Measurements from ENCODE around the gene RFX2. TPM values are rescaled to one million over a fixed set of nuclear protein-coding genes. Genes with fewer than 3 reads are reported as not detected.
A peak's percentile ranks its signal among the peaks of the same experiment; 100 is the strongest.

The RFX2 gene
- total RNA-seq, 4 donors from 2014 or later = 25.5 to 49.9 (median 32.8) TPM

DNA sequence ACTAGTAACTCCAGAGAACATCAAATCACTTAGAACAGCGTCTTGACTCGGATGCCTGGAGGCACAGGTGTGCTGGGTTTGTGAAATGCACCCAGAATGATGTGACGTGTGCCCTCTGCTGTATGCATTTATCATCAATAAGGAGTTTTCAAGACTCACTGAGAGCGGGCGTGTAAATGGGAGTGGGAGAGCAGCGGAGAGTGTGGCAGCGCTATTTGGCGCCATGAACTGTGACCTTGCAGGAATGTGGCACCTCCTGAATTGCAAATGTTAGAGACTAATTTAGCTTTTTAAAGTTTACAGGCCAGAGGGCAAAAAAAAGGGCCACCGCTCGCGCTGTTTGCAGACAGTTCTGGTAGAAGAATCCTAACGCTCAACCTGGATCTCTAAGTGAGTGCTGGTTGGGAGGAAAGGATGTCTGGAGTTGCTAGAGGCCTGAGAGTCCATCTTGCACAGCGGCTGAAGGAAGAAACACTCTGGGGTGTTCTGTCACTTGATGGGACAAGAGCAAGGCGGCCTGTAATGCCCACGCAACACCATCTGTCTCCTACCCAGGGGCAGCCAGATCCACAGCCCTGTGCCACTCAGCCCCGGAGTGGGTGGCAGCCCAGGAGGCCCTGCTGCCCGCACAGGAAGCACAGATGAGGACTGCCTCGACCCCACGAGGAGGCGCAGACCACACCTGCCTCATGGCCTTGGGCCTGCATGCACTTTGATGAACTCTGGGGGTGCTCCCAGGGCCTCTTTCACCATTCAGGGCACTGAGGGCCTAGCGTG is 152.0 kb downstream of the RFX2 start:
- Histone ChIP-seq H3K4me3 (no peak overlapping the region), H3K27ac (replicated peaks in 1 of 4) (peak overlapping the region; percentile 79 to 85 (median 84)), H3K36me3 (no peaks in the 10 kb centered on the region), H3K9me3 (no peaks in the 10 kb centered on the region), H3K4me1 (peaks cover 97 to 100% (median 100%) of the 10 kb centered on the region in 4 donors), H3K27me3 (no peaks in the 10 kb centered on the region)
- no peak for DNase-seq (ENCODE audit: extremely low spot score)
- WGBS = 93% methylated on average over 12 of the region's 21 CpGs
- TF ChIP-seq EP300 (IDR thresholded peaks at IDR 0.05) = no peak
- TF ChIP-seq POLR2A (IDR thresholded peaks at IDR 0.05; ENCODE audit: low read depth) = no peak
- TF ChIP-seq POLR2AphosphoS5 (IDR thresholded peaks at IDR 0.05) = no peak
- TF ChIP-seq, protein P1, sequence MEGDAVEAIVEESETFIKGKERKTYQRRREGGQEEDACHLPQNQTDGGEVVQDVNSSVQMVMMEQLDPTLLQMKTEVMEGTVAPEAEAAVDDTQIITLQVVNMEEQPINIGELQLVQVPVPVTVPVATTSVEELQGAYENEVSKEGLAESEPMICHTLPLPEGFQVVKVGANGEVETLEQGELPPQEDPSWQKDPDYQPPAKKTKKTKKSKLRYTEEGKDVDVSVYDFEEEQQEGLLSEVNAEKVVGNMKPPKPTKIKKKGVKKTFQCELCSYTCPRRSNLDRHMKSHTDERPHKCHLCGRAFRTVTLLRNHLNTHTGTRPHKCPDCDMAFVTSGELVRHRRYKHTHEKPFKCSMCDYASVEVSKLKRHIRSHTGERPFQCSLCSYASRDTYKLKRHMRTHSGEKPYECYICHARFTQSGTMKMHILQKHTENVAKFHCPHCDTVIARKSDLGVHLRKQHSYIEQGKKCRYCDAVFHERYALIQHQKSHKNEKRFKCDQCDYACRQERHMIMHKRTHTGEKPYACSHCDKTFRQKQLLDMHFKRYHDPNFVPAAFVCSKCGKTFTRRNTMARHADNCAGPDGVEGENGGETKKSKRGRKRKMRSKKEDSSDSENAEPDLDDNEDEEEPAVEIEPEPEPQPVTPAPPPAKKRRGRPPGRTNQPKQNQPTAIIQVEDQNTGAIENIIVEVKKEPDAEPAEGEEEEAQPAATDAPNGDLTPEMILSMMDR (IDR thresholded peaks at IDR 0.05) = no peak
- intact Hi-C loops (cut with DNase I) = no loop called here

DNA sequence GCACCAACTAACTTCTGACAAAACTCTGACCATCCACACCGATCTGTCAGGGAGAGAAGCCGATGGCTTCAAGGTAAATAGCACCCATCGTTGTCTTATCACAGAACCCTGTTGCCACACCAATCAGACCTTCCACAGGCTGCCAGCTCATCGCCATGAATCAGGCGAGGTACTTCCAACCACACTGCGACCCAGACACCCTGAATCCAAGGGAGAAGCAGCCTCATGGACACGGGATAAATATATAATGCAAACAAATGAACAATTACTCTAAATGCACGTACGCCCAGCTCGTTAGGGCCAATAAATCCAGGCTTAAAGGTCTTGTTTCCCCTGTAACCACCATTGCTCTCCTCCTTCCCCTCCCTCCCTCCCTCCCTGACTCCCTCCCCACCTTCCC is 153.1 kb downstream of the RFX2 start:
- no peaks in the 10 kb centered on the region for H3K36me3 ChIP-seq
- intact Hi-C loops (cut with DNase I) = no loop called here
- no peak for DNase-seq (ENCODE audit: extremely low spot score)
- H3K27ac ChIP-seq (replicated peaks in 1 of 4) = peak overlapping the region; percentile 79 to 85 (median 84)
- H3K9me3 ChIP-seq = no peaks in the 10 kb centered on the region
- peaks cover 97 to 100% (median 100%) of the 10 kb centered on the region in 4 donors for H3K4me1 ChIP-seq
- H3K27me3 ChIP-seq = no peaks in the 10 kb centered on the region
- H3K4me3 ChIP-seq = no peak overlapping the region
- TF ChIP-seq, protein P1 (IDR thresholded peaks at IDR 0.05) = no peak
- no peak for TF ChIP-seq EP300 (IDR thresholded peaks at IDR 0.05)
- no peak for TF ChIP-seq POLR2A (IDR thresholded peaks at IDR 0.05; ENCODE audit: low read depth)
- TF ChIP-seq POLR2AphosphoS5 (IDR thresholded peaks at IDR 0.05) = no peak
- 74% methylated on average over 10 of the region's 10 CpGs for WGBS

DNA sequence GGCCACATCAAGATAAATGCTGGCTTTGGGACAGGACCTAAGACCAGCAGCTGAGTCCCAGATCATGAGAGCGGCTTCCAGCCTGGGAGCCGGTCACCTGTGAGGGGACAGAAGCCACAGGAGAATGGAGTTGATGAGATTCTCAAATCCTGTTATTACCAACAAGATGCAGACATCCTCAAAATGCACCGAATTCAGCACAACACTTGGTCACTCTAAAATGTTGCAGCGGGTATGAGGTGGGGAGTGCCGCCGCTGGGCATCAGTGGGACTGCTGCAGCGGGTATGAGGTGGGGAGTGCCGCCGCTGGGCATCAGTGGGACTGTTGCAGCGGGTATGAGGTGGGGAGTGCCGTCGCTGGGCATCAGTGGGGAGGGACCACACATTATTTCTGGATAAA is 153.6 kb downstream of the RFX2 start:
- Histone ChIP-seq H3K4me1 (peaks cover 97 to 100% (median 100%) of the 10 kb centered on the region in 4 donors), H3K27me3 (no peaks in the 10 kb centered on the region), H3K4me3 (no peak overlapping the region), H3K36me3 (no peaks in the 10 kb centered on the region), H3K9me3 (no peaks in the 10 kb centered on the region), H3K27ac (replicated peaks in 1 of 4) (peak overlapping the region; percentile 79 to 85 (median 84))
- no peak for DNase-seq (ENCODE audit: extremely low spot score)
- TF ChIP-seq POLR2AphosphoS5 (IDR thresholded peaks at IDR 0.05) (no peak), POLR2A (IDR thresholded peaks at IDR 0.05; ENCODE audit: low read depth) (no peak), EP300 (IDR thresholded peaks at IDR 0.05) (no peak)
- TF ChIP-seq, protein P1 (IDR thresholded peaks at IDR 0.05) = no peak
- intact Hi-C loops (cut with DNase I) = no loop called here
- WGBS = 88% methylated on average over 12 of the region's 12 CpGs

DNA sequence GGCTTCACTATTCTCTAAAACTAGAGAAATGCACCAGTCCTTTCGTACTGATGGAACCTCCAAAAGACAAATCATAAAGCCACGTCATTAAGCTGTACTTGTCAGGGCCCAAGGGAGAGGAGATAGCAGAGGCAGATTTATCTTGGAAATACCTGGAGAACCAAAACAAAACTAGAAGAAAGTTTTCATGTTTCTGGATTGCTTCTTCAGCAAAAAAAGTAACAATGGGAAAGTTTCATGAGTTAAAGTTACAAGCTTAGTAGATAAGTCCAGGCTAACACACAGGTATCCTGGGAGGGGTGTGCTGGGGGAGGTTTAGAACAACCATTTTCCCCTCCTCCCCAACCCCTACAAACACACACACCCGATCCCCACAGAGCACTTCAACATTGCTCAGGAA is 154.0 kb downstream of the RFX2 start:
- intact Hi-C loops (cut with DNase I) = no loop called here
- DNase-seq (ENCODE audit: extremely low spot score) = no peak
- peaks cover 97 to 100% (median 100%) of the 10 kb centered on the region in 4 donors for H3K4me1 ChIP-seq
- WGBS = 63% methylated on average over 3 of the region's 3 CpGs
- H3K27ac ChIP-seq (replicated peaks in 1 of 4) = peak overlapping the region; percentile 79 to 85 (median 84)
- TF ChIP-seq, protein P1 (IDR thresholded peaks at IDR 0.05) = no peak
- no peak overlapping the region for H3K4me3 ChIP-seq
- H3K9me3 ChIP-seq = no peaks in the 10 kb centered on the region
- H3K27me3 ChIP-seq = no peaks in the 10 kb centered on the region
- no peaks in the 10 kb centered on the region for H3K36me3 ChIP-seq

DNA sequence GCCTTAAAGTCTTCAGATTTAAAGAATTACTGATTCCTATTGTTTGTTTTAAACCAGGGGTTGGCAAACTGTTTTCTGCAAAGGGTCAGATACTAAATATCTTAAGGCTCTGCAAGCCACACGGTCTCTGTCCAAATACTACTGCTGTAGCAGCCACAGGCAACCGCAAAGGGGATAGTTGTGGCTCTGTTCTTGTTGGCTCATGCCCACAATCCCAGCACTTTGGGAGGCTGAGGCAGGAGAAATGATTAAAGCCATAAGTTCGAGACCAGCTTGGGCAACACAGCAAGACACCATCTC is 154.7 kb downstream of the RFX2 start:
- intact Hi-C loops (cut with DNase I) = no loop called here

More for the DNA sequence above, 154.7 kb downstream of the RFX2 start:
- Histone ChIP-seq H3K4me1 (peaks cover 97 to 100% (median 100%) of the 10 kb centered on the region in 4 donors), H3K36me3 (peaks cover 0 to under 1% (median 0%) of the 10 kb centered on the region in 4 donors), H3K27me3 (no peaks in the 10 kb centered on the region), H3K9me3 (no peaks in the 10 kb centered on the region), H3K4me3 (no peak overlapping the region), H3K27ac (replicated peaks in 1 of 4) (peak overlapping the region; percentile 79 to 85 (median 84))
- WGBS = 63% methylated on average over 3 of the region's 3 CpGs
- no peak for DNase-seq (ENCODE audit: extremely low spot score)
- TF ChIP-seq POLR2AphosphoS5 (IDR thresholded peaks at IDR 0.05) = no peak
- no peak for TF ChIP-seq POLR2A (IDR thresholded peaks at IDR 0.05; ENCODE audit: low read depth)
- no peak for TF ChIP-seq EP300 (IDR thresholded peaks at IDR 0.05)
- TF ChIP-seq, protein P1 (IDR thresholded peaks at IDR 0.05) = no peak
